ENCODE measurements around the gene RGS6. TPM values are rescaled to one million over a fixed set of nuclear protein-coding genes. Genes with fewer than 3 reads are reported as not detected.
"Not testable (repeated sequence)": the region's sequence is repeated elsewhere in the genome, so short reads cannot be mapped to it uniquely, and the experiment has no call there.

Gene RGS6
- total RNA-seq (2014; rRNA removed; shearing (Covaris generic)) = not detected in 2 replicates
- not detected in 2 replicates for polyA plus RNA-seq (2015; cell fraction: cytosol; rRNA removed)
- 0.07 and 0.12 TPM in 2 replicates for polyA plus RNA-seq (2015; cell fraction: nucleus; rRNA removed)

DNA sequence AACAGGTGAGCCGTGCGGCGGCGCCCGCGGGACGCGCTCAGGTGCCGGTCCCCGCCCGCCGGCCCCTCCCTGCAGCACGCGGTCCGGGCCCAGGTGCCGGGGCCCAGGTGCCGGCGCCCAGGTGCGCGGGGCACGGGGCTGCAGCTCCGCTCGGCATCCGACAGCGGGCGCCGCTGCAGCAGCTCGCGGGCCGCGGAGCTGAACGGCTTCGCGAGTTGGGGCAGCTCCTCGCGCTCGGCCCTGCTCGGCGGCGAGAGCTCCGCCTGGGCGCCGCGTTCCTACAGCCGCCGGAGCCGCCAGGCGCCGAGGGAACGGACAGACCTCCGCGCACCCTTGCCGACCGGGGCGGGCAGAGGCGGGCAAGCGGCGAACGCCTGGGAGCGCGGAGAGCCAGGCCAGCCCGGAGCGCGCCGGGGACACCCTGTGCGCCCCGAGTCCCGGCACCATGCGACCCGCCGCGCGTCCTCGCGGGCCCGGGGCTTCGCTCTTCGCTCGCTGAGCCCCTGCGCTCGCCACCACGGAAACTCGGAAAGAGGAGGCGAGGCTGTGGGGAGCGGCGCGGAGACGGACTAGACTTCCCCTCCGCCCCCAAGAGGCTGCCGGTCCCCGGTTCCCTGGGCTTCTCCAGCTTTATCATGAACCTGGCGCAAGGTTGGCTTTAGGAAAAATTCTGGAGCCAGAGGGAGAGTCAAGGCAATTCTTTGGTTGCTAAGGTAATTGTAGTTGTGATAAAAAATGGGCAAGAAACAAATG is at the start of gene RGS6:
Gene RGS6, plus strand, starts transcription at position 201 of the 753 bp plus-strand sequence.
- DNase-seq (ENCODE audit: low read depth) = no peak

DNA sequence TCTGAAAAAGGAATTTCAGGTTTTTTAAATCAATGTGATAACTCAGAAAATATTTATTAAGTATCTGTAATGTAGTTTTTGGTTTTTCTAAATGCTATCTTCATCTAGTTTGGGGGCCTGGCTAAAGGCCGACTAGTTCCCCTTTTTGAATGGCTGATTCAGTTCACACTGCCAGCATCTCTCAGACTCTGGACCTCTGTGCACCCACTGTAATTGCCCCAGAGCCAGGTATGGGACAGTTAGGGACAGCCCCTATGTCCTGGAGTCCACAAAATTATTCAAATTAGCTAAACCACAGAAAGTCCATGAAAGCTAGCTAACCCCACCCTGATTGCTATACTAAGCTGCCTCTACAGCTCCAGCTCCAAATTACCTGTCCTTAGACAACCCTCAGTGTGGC is 49.1 kb upstream of the RGS6 start:
- DNase-seq (ENCODE audit: low read depth) = no peak

DNA sequence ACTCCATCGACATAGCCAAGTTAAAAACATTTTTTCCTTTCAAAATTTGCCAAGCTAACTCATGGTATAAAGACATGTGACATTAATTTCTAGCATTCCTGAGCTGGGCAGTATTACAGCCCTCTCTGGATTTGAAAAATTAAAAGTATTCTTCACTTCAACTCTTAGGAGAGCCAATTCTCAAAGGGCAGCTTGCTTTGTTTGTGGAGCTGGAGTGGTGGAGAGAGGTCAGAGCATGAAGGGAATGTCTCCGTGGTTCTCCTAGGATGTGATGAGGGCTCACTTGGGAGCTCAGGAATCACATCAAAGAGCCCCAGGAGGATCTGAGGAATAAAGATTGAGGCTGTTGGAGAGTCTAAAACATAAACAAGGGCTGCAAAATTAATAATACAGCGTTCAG is 46.9 kb upstream of the RGS6 start:
- DNase-seq (ENCODE audit: low read depth) = no peak

DNA sequence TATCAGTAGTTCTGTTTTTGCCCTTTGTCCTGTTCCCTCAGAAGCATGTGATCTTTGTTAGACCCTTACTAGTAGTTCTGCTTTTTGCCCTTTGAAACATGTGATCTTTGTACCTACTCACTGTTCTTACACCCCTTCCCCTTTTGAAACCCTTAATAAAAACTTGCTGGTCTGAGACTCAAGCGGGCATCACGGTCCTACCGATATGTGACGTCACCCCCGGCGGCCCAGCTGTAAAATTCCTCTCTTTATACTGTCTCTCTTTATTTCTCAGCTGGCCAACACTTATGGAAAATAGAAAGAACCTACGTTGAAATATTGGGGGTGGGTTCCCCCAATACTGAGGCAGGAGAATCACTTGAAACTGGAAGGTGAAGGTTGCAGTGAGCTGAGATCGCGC is 44.4 kb upstream of the RGS6 start:
- DNase-seq (ENCODE audit: low read depth) = not testable (repeated sequence)

DNA sequence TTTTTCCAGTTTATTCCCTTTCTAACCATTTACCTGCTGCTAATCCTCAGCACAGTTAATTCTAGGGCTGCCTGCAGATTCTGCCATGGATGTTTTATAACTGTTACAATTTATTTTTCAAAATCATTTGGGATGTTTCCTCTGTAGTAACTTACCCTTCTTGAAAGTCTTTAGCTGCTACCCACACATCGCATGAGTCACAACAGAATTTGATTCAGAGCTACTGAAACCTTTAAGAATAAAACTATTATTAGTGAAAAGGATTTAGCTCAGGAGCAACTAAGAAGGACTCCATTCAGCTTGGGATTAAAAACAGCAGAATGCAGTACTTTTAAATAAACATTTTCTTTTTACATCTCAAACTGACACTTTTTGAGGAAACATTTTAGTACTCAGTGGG is 41.7 kb upstream of the RGS6 start:
- no peak for DNase-seq (ENCODE audit: low read depth)

DNA sequence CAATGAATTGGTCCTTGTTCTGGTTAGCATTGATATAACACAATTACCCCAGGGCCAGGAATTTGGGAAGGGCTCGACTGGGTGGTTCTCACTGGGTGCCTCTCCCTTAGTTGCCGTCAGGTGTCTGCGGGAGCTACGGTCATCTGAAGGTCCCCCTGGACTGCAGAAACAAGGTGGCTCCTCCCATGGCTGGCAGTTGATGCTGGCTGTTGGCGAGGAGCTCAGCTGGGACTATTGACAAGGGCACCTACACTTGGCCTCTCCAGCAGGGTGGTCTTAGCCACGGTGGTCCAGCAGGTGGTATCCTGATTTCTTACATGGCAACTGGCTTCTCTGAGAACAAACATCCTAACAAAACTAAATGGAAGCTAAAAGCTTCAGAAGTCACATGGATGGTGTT is 41.0 kb upstream of the RGS6 start:
- no peak for DNase-seq (ENCODE audit: low read depth)

DNA sequence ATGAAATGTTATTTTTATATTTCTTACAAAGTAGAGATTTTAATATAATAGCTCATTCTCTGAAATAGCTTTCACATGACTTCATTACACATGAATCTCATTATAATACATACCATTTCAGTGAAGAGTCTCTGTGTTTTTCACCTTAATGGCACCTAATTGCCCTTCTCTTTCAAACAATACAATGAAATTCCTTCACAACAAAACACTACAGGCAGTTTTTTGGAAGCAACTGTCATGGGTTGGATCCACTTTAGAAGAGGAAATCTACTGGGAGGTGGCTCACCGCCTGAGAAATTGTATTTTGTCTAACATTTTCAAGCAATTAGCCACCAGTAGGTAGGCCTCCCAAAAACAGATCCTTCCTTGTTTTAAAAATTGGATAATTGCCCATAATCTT is 40.3 kb upstream of the RGS6 start:
- DNase-seq (ENCODE audit: low read depth) = no peak

DNA sequence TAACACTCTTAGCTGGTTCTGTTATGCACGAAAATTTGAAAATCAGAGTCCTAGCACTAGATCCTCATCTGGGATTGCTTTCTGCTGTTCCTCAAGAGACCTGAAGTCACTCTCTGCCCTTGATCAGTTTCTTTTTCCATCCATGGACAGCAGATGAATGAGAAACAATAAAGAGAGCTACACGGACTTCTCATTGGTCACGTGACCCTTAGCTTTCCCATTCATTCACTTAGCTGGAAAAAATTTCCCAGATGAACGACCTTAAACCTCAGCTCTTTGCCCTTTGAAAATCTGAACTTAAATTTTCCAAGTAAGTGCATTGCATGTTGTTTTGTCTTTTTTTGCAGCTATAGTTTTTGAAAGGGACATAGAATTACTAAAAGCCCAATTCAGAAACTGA is 27.2 kb upstream of the RGS6 start:
- DNase-seq (ENCODE audit: low read depth) = no peak

DNA sequence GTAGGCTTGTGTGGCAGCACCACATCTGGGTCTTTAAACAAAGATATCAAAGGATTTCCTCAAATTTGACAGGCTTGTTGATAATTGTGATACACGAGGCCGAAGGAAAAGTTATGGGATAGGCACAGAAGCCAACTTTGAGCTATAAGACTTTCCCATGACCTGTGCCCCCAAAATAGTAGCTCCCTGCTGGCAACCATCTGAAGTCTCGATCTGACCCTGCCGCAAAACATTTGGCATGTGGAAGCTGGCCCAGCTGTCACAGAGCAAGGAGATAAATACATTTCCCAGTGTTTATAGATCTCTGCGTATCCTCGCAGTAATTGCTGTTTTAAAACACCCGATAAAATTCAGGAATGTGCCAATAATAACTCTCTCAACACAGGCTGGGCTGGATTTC is 26.4 kb upstream of the RGS6 start:
- no peak for DNase-seq (ENCODE audit: low read depth)

DNA sequence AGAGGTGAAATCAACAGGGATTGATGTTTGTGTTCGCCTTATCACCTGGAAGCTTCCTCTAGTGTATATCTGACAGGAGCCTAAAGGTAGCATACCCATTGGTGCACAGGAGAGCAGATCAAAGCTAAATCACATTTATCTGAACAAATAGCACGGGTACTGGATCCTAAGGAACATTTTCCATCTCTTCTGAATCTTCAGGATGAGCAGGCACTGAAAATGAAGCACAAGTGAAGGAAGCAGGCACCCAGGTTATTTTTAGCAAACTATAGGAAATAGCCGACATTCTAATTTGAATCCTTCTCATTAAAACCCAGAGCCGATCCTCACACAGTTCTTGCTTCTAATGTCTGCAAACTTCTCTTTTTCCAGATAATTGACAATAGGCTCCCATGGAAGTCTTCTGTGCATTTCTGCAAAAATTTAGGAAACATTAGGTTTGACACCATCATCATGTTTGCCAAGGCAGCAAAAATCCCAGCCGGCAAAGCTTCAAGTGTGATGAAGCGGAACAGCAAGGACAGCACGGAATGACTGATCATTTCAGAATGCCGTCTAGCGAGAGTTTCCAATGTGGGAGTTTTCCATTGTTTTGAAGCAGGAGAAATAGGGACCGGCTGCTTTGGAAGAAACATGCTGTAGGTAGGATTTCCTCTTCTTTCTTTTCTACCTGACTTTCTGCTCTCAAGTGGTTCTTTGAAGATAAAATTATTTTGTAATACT is 24.3 kb upstream of the RGS6 start:
- no peak for DNase-seq (ENCODE audit: low read depth)

DNA sequence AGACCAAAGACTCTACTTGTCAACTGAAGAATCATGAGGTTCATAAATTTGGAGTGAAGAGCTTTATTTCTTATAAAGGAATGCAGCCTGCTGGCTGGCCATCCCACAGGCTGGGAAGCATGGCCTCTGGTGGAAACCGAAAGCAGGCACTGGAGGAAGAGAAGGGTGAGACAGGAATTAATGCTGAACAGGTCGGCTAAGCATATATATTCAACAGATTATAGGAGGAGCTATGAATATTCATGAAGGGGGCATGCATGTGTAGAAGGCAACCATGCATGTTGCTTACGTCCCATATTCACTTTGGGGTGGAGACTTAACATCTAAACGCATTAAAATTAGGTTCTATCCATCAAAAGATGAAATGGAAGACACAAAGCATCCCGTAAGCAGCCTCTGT is 20.6 kb upstream of the RGS6 start:
- DNase-seq (ENCODE audit: low read depth) = no peak

DNA sequence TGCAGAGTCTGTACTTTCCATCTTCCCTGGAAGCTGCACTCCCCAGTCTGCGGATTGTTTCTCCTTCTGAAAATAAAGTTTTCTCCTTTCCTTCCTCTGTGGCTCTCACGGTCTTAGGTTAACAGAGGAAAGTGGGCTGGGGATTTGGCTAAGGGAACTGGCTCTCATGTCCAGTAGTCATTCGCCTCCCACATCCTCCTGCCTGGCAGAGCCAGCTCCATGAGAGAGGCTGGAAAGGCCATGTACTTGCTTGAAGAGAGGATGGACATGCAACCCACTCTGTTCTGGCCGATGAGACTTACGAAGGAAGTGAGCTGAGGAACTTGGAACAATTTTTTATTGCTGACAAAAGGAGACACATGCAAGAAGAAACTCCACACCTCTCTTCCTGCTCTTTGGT is 18.9 kb upstream of the RGS6 start:
- no peak for DNase-seq (ENCODE audit: low read depth)

DNA sequence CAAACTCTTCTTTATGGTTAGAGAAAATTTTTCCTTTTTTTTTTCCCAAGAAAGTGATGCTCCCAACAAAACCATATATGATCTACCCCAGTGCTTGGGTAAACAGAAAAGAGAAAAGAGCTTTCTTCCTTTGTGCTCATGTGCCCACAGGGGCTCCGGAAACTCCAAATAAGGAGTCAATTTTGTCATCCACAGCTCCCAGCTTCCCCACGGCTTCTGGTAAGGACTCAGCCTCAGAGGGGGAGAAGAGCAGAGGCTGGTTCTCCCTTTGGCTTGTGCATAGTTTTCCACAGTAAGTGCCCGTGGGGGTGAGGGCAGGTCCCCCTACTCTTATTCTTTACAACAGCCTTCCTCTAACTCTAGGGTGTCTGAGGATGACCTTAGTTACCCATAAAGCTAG is 13.3 kb upstream of the RGS6 start:
- DNase-seq (ENCODE audit: low read depth) = peak; percentile 10

DNA sequence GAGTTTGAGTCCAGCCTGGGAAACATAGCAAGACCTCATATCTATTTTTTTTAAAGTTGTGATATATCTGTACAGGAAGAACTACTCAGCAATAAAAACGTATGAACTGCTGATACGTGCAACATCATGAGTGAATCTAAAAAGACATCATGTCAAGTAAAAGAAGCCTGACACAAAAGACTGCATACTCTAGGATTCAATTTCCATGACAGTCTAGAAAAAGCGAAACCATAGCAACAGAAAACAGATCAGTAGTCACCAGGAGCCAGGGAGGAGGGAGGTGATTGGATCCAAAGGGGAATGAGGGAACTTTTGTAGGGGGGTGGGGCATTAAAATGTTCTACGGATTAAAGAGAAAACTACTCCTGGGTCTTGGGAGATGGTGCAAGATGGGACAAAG is 8.7 kb upstream of the RGS6 start:
- DNase-seq (ENCODE audit: low read depth) = no peak

DNA sequence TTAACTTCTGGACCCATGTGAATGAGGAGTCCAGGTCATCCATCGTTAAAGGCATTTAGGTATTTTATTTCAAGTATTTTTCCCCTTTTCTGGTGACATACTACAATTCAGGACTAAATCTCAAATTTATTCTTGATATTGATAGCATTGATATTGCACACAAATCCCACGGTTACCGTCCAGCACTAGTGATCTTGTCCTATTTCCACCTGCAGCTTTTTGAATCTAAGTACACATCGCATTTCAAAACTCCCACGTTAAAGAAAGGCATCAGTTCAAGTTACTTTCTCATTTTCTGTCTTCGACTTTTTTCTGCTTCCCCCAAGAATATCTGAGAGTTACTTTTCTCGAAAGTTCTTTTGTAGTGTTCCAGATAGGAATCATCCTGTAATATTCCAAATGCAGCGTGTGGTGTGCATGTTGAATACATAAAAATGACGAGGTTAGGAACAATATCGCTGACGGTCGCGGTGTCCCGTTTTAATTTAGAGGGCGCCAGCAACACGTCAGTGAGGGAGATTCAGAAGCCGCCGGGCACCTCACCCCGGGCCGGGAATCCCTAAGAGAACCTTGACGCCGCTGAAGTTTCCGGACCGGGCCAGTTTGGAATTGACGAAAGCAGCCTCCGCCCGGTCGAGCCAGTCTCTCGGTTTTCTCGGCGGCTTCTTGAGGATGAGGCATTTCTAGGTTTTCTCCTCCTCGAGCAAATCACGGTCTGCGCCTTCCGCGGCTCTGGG is 569 bp upstream of the RGS6 start:
- no peak for DNase-seq (ENCODE audit: low read depth)

DNA sequence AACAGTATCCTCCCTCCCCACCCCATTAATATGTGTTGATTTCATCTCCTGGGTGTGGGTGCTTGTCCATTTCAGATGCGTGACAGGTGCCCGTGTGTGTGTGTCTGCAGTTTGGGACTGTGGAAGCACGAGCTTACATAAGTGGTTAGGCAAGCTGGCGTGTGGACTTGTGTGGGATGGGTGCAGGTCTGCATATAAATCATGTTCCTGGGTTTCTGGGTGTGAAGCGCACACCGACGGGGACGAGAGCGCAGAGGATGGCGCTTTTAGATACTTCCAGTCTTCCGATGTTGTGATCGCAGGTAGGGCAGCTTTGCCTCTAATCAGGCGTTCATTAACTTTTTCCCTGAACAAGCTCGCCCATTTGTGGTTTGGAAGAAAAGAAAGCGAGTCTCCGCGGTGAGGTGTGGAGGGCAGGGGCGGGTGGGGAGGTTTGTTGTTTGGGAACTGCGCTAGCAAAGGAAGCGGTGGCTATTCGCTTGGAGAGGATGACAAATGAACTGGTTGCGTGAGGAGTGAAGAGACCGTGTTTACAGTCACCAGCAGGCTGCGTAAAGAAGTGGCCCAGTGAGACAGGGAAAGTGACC is 865 bp downstream of the RGS6 start:
- no peak for DNase-seq (ENCODE audit: low read depth)

DNA sequence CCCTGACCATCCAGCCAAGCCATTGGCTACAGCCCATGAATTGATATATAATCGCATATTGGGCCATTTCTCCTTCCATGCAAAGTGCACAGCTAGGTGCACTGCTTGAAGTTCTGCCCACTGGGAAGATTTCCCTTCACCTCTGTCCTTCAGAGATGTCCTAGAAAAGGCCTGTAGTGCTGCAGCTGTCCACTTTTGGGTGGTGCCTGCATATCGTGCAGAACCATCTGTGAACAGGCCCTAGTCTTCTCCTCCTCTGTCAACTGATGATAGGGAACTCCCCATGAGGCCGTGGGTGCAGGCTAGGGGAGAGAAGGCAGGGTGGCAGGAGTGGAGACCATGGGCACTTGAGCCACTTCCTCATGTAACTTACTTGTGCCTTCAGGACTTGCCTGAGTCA is 6.0 kb downstream of the RGS6 start:
- DNase-seq (ENCODE audit: low read depth) = not testable (repeated sequence)

DNA sequence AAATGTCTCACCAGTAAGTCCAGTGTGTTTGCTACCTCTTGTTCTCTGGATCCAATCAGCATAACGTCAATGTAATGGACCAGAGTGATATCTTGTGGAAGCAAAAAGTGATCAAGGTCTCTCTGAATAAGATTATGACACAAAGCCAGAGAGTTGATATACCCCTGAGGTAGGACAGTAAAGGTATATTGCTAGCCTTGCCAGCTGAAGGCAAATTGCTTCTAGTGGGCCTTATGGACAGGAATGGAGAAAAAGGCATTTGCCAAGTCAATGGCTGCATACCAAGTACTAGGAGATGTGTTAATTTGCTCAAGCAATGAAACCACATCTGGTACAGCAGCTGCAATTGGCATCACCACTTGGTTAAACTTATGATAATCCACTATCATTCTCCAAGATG is 7.1 kb downstream of the RGS6 start:
- DNase-seq (ENCODE audit: low read depth) = not testable (repeated sequence)

DNA sequence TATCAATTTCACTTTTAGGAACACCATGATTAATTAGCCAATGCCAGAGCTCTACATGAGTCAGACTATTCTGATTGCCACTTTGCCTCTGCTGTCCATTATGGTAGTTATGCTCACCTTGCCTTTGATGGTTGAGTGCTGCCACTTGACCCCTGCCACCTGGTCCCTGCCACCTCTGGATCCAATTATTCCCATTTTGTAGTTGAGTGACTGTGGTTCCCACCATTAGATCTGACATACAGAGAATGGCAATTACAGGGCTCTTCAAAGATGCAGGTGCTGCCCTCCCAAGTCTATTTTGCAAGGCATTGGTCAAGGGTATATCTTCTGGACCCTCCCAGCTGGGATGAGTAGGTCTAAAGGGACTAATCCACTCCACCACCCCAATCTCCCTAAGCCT is 8.3 kb downstream of the RGS6 start:
- not testable (repeated sequence) for DNase-seq (ENCODE audit: low read depth)

DNA sequence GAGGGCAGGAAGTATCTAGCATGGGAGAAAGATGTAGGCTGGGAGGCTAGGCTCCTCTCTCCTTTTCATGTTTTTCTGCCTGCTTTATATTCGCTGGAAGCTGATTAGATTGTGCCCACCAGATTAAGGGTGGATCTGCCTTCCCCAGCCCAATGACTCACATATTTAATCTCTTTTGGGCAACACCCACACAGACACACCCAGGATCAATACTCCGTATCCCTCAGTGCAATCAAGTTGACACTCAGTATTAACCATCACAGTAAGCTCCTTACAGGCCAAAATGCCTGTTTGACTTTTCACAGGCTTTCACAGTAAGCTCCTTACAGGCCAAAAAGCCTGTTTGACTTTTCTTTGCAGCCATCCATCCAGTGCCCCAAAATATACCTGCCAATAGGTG is 9.4 kb downstream of the RGS6 start:
- DNase-seq (ENCODE audit: low read depth) = not testable (repeated sequence)

DNA sequence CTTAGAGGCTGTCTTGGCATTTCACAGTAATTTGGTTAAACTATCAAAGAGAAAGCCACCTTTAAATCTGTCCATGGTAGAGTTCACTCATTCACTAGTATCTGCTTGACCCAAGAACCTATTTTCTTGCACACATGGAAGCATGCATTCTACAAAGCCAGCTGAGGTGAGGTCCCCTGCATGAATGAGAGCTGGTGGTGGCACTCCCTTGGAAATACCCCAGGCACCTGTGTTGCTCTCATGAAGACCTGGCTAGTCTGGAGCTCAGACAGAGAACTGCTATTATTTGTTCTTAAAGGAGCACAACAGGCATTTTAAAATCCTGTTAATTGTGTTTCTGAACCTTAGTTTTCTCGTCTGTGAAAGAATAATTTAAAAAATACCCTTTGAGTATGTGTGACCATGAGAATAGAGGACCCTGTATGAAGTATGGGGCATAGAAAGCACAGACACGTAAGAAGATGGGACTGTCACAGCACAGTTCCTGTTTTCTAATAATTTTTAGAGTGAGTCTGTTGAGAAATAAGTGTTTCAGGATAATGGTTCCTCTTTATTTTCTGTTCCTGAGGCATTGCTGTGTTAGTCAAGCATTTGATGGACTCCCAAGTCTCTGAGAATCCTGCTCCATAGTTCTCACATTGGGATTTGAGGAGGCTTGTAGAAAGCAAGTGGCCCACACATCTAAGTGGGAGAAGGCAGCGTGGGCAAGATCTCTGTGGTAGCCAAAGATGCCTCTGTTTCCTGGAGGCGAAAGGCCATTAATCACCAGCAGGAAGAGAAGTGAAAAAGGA is 10.9 kb downstream of the RGS6 start:
- no peak for DNase-seq (ENCODE audit: low read depth)

Data from HT1080 (cell line).